Fibroblast of villous mesenchyme (primary cell): Measurements from ENCODE around the gene LILRB2. TPM values are rescaled to one million over a fixed set of nuclear protein-coding genes. Genes with fewer than 3 reads are reported as not detected.

Source experiments
- DNase-seq: peaks from one replicate; pipeline ENCODE4 v3.0.0-alpha.2; 2010; ENCODE audit warnings: low read depth
- H3K4me3 ChIP-seq: 2 replicates; pipeline ENCODE4 v1.5.1; 2011; ENCODE audit warnings: low read depth, mild to moderate bottlenecking, low read length
- CTCF ChIP-seq: IDR thresholded peaks from 2 replicates; pipeline ENCODE4 v1.5.1; 2012; ENCODE audit warnings: low read depth, mild to moderate bottlenecking, low read length; ENCODE audit not compliant: insufficient read depth
- total RNA-seq: library from RNA; depleted of rRNA; stranded (reverse); fragments of >200 nt; gene quantifications from 2 replicates; pipeline ENCODE4 v1.2.3, GENCODE V29; 2012

LILRB2 gene
- total RNA-seq, 1 donor = not detected

- H3K4me3 ChIP-seq = no peak overlapping the region
- no peak for DNase-seq
- TF ChIP-seq CTCF = no peak
These were observed 24.2 kb upstream of the LILRB2 start for GRCh38 chr19:54305141-54305540.

GRCh38 chr19:54302257-54302656 lies 21.3 kb upstream of the LILRB2 start:
- TF ChIP-seq CTCF = no peak

GRCh38 chr19:54299515-54299914 lies 18.6 kb upstream of the LILRB2 start:
- no peak for TF ChIP-seq CTCF
- no peak for DNase-seq
- no peak overlapping the region for H3K4me3 ChIP-seq

More at GRCh38 chr19:54302257-54302656, 21.3 kb upstream of the LILRB2 start:
- DNase-seq = no peak
- no peak overlapping the region for H3K4me3 ChIP-seq

GRCh38 chr19:54299126-54299498 lies 18.2 kb upstream of the LILRB2 start:
- DNase-seq = no peak
- H3K4me3 ChIP-seq = no peak overlapping the region
- no peak for TF ChIP-seq CTCF

- no peak for TF ChIP-seq CTCF
- H3K4me3 ChIP-seq = no peak overlapping the region
- no peak for DNase-seq
These were observed 17.6 kb upstream of the LILRB2 start for GRCh38 chr19:54298357-54299125.

GRCh38 chr19:54297759-54298305 lies 16.9 kb upstream of the LILRB2 start:
- DNase-seq = no peak
- TF ChIP-seq CTCF = no peak
- H3K4me3 ChIP-seq = no peak overlapping the region
